Measurements from ENCODE around the gene IDUA.

DNA sequence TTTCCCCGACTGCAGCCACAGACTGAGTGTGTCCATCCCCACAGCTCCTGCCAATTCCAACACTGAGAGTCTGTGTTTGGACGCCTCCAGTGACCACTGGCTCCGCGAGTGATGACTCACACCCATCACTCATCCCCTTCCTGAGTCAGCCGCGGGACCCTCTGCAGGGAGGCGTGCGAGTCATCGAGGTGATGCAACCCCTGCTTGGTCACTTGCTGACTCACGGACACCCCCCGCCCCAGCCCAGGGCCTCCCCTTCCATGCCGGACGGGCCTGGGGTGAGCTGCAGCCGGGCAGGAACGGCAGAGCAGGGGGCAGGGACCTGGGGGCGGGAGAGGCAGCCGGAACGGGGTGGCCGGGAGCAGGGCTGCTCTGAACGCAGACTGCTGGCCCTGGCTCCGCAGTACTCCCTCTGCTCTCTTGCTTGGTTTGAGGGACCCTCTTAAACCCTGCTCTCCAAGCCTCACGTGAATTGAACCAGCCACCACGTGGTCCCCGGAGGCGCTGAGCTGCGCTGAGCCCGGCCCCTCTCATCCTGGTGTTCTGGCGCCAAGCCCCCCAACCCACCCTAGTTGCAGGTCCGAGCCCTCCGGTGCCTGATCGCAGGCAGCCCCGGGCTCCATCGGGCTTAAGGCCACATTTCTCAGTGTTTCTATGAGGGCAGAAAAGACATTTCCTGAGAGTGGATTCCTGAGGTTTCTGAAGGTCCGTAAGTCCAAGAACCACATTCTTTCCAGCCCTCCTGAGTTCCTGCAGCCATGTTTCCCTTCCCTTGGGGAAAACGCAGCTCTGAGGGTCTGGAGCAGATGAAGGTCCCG lies 57.0 kb downstream of the IDUA start:
- TF ChIP-seq YY1 (IDR thresholded peaks at IDR 0.05; ENCODE audit: insufficient read depth, insufficient read length) (no peak), SUZ12 (IDR thresholded peaks at IDR 0.05; ENCODE audit: extremely low read depth, insufficient read depth, insufficient read length) (no peak), ZNF274 (IDR thresholded peaks at IDR 0.05; ENCODE audit: low read depth, low read length) (no peak)

Measured in NT2/D1 (cell line).